ENCODE results near the gene PCGF3.
"Not testable (repeated sequence)": the region's sequence is repeated elsewhere in the genome, so short reads cannot be mapped to it uniquely, and the experiment has no call there.

The PCGF3 gene

GRCh38 chr4:730946-731904 lies 25.6 kb downstream of the PCGF3 start:
- intact Hi-C loops (cut with DNase I); DNase-seq: not testable (repeated sequence)

- DNase-seq; intact Hi-C loops (cut with DNase I): not testable (repeated sequence)
These were observed 26.3 kb downstream of the PCGF3 start for GRCh38 chr4:731954-732353.

- DNase-seq: no peak
These were observed 26.9 kb downstream of the PCGF3 start for GRCh38 chr4:732486-732885.

GRCh38 chr4:732911-733630 lies 27.4 kb downstream of the PCGF3 start:
- intact Hi-C loops (cut with DNase I): no loop called here
- DNase-seq: no peak

More at GRCh38 chr4:732486-732885, 26.9 kb downstream of the PCGF3 start:
- intact Hi-C loops (cut with DNase I): no loop called here

GRCh38 chr4:733631-733980 lies 28.0 kb downstream of the PCGF3 start:
- intact Hi-C loops (cut with DNase I): no loop called here
- no peak for DNase-seq

GRCh38 chr4:734075-734474 lies 28.4 kb downstream of the PCGF3 start:
- DNase-seq: no peak
- intact Hi-C loops (cut with DNase I): no loop called here

- intact Hi-C loops (cut with DNase I): no loop called here
- no peak for DNase-seq
These were observed 29.3 kb downstream of the PCGF3 start for GRCh38 chr4:734951-735350.

GRCh38 chr4:735583-735982 lies 30.0 kb downstream of the PCGF3 start:
- intact Hi-C loops (cut with DNase I): no loop called here
- no peak for DNase-seq

GRCh38 chr4:736561-736960 lies 30.9 kb downstream of the PCGF3 start:
- DNase-seq; intact Hi-C loops (cut with DNase I): not testable (repeated sequence)

- intact Hi-C loops (cut with DNase I): no loop called here
- no peak for DNase-seq
These were observed 33.2 kb downstream of the PCGF3 start for GRCh38 chr4:738781-739280.

- intact Hi-C loops (cut with DNase I): no loop called here
- DNase-seq: no peak
These were observed 33.9 kb downstream of the PCGF3 start for GRCh38 chr4:739569-739968.

- no peak for DNase-seq
- intact Hi-C loops (cut with DNase I): no loop called here
These were observed 34.4 kb downstream of the PCGF3 start for GRCh38 chr4:740011-740410.

- intact Hi-C loops (cut with DNase I): no loop called here
- no peak for DNase-seq
These were observed 35.1 kb downstream of the PCGF3 start for GRCh38 chr4:740656-741282.

GRCh38 chr4:742096-742741 lies 36.6 kb downstream of the PCGF3 start:
- intact Hi-C loops (cut with DNase I): no loop called here
- DNase-seq: no peak

- intact Hi-C loops (cut with DNase I): no loop called here
- DNase-seq: peak in 41 of 42 donors; percentile 48 to 87 (median 71)
These were observed 37.2 kb downstream of the PCGF3 start for GRCh38 chr4:742742-743311.

GRCh38 chr4:743463-744211 lies 38.0 kb downstream of the PCGF3 start:
- DNase-seq: peak in 3 of 42 donors; percentile 33 to 53 (median 41)
- intact Hi-C loops (cut with DNase I): no loop called here

- no peak for DNase-seq
- intact Hi-C loops (cut with DNase I): no loop called here
These were observed 38.7 kb downstream of the PCGF3 start for GRCh38 chr4:744212-744841.

All from head of caudate nucleus (tissue), 42 donors.